Liver (tissue), 9 donors: ENCODE measurements around the gene PRRG2. TPM values are rescaled to one million over a fixed set of nuclear protein-coding genes. Genes with fewer than 3 reads are reported as not detected.

Experiments
- DNase-seq: peaks from one replicate; pipeline ENCODE4 v3.0.0-alpha.2; 2017; ENCODE audit warnings: low spot score
- H3K27ac ChIP-seq, 2 donors: one replicate each; pipeline ENCODE4 v1.7.0; 2013; ENCODE audit warnings: inconsistent platforms in 2 of 2, low read length in 2 of 2, control low read depth in 1 of 2, low read depth in 1 of 2, mild to moderate bottlenecking in 1 of 2
- H3K27me3 ChIP-seq, 4 donors: one replicate each; pipeline versions ENCODE4 v1.6.1 to v1.7.0; 2013; ENCODE audit warnings: low read length in 3 of 4, inconsistent platforms in 1 of 4, mild to moderate bottlenecking in 1 of 4, moderate library complexity in 1 of 4; ENCODE audit not compliant: control insufficient read depth in 4 of 4, insufficient read depth in 4 of 4
- H3K36me3 ChIP-seq, 4 donors: one replicate each; pipeline versions ENCODE4 v1.6.1 to v1.7.0; 2013; ENCODE audit warnings: low read length in 3 of 4, mild to moderate bottlenecking in 3 of 4, low read depth in 1 of 4, moderate library complexity in 1 of 4; ENCODE audit not compliant: control insufficient read depth in 4 of 4, insufficient read depth in 3 of 4
- H3K4me1 ChIP-seq, 4 donors: one replicate each; pipeline versions ENCODE4 v1.6.1 to v1.7.0; 2013; ENCODE audit warnings: low read length in 3 of 4, mild to moderate bottlenecking in 3 of 4, moderate library complexity in 1 of 4; ENCODE audit not compliant: control insufficient read depth in 4 of 4, insufficient read depth in 4 of 4
- H3K4me3 ChIP-seq, 3 donors: one replicate each; pipeline versions ENCODE4 v1.6.1 to v1.7.0; 2013; ENCODE audit warnings: low read length in 3 of 3, control low read depth in 1 of 3, low read depth in 1 of 3, mild to moderate bottlenecking in 1 of 3
- H3K9ac ChIP-seq, 2 donors: one replicate each; pipeline ENCODE4 v1.7.0; 2013; ENCODE audit warnings: low read length in 2 of 2, mild to moderate bottlenecking in 2 of 2, moderate library complexity in 2 of 2, control low read depth in 1 of 2, low read depth in 1 of 2
- H3K9me3 ChIP-seq, 4 donors: one replicate each; pipeline versions ENCODE4 v1.6.1 to v1.7.0; 2013; ENCODE audit warnings: low read length in 3 of 4; ENCODE audit not compliant: control insufficient read depth in 4 of 4
- ATF3 ChIP-seq: IDR thresholded peaks from 2 replicates; pipeline ENCODE4 v1.6.1; 2016; ENCODE audit warnings: antibody characterized with exemption
- CTCF ChIP-seq: fragments of 150-350 bp; IDR thresholded peaks from 2 replicates; pipeline ENCODE4 v1.5.1; 2017; ENCODE audit warnings: improper control_type of control experiment, low read depth, low read length; ENCODE audit not compliant: missing input control
- EGR1 ChIP-seq, 2 donors: IDR thresholded peaks; 2 replicates each; pipeline ENCODE4 v1.6.1; 2016 to 2018; ENCODE audit warnings: antibody characterized with exemption in 2 of 2, low read depth in 2 of 2
- FOXA1 ChIP-seq: IDR thresholded peaks from 2 replicates; pipeline ENCODE4 v1.6.1; 2016; ENCODE audit warnings: antibody characterized with exemption
- GABPA ChIP-seq, 2 donors: IDR thresholded peaks in 1 of 2; conservative IDR thresholded peaks in 1 of 2; 2 replicates each; pipeline ENCODE4 v1.6.1; 2016; ENCODE audit warnings: antibody characterized with exemption in 2 of 2, mild to moderate bottlenecking in 1 of 2, moderate library complexity in 1 of 2
- HNF4A ChIP-seq, 2 donors: conservative IDR thresholded peaks; 2 replicates each; pipeline ENCODE4 v1.6.1; 2016; ENCODE audit warnings: antibody characterized with exemption in 2 of 2, mild to moderate bottlenecking in 2 of 2
- HNF4G ChIP-seq: IDR thresholded peaks from 2 replicates; pipeline ENCODE4 v1.6.1; 2016; ENCODE audit warnings: antibody characterized with exemption
- JUND ChIP-seq, 2 donors: IDR thresholded peaks; 2 replicates each; pipeline ENCODE4 v1.6.1; 2016; ENCODE audit warnings: antibody characterized with exemption in 2 of 2
- MAX ChIP-seq: IDR thresholded peaks from 2 replicates; pipeline ENCODE4 v1.6.1; 2016; ENCODE audit warnings: antibody characterized with exemption
- REST ChIP-seq: IDR thresholded peaks from 2 replicates; pipeline ENCODE4 v1.6.1; 2016; ENCODE audit warnings: antibody characterized with exemption, mild to moderate bottlenecking
- RXRA ChIP-seq, 2 donors: IDR thresholded peaks; 2 replicates each; pipeline ENCODE4 v1.6.1; 2017 to 2018; ENCODE audit warnings: antibody characterized with exemption in 2 of 2, mild to moderate bottlenecking in 1 of 2
- SP1 ChIP-seq: IDR thresholded peaks from 2 replicates; pipeline ENCODE4 v1.6.1; 2018; ENCODE audit warnings: antibody characterized with exemption, mild to moderate bottlenecking
- TAF1 ChIP-seq: conservative IDR thresholded peaks from 2 replicates; pipeline ENCODE4 v1.6.1; 2016; ENCODE audit warnings: antibody characterized with exemption, mild to moderate bottlenecking
- YY1 ChIP-seq: IDR thresholded peaks from 2 replicates; pipeline ENCODE4 v1.6.1; 2016; ENCODE audit warnings: antibody characterized with exemption, mild to moderate bottlenecking
- ZBTB33 ChIP-seq: IDR thresholded peaks from 2 replicates; pipeline ENCODE4 v1.6.1; 2016; ENCODE audit warnings: antibody characterized with exemption
- WGBS: extraction: QIAGEN DNeasy Blood & Tissue Kit; methylation state at CpG from one replicate; pipeline ENCODE4 v1.1.7; 2013; 5-methylcytosine and 5-hydroxymethylcytosine counted together
- polyA plus RNA-seq, 2 donors: library from polyadenylated mRNA; stranded (reverse) in 1 of 2; unstranded in 1 of 2; fragments of 200-250 nt in 1 of 2; fragments of >200 nt in 1 of 2; fragmentation: Nextera tagmentation in 1 of 2; extraction: Ambion mirVana in 1 of 2; gene quantifications; one replicate each; pipeline versions ENCODE4 v1.2.1 to v1.2.3, GENCODE V29; 2013 to 2015
- total RNA-seq, 2 donors: library from RNA; depleted of rRNA; stranded (reverse); fragments of >200 nt; gene quantifications; one replicate each; pipeline ENCODE4 v1.2.3, GENCODE V29; 2014
- donor health status: healthy.
- donor health status: healthy.
- donor health status: healthy.
- donor health status: healthy.
- donor health status: healthy.

Gene PRRG2
- total and polyA plus RNA-seq, 4 donors = 1.1 to 2.8 (median 2.1) TPM

- WGBS = 93% methylated on average over 6 of the region's 6 CpGs
- Histone ChIP-seq H3K9ac (no peak overlapping the region), H3K36me3 (peaks cover 18 to 34% (median 20%) of the 10 kb centered on the region in 4 donors), H3K9me3 (no peaks in the 10 kb centered on the region), H3K27me3 (no peaks in the 10 kb centered on the region), H3K27ac (no peak overlapping the region), H3K4me3 (no peak overlapping the region), H3K4me1 (no peaks in the 10 kb centered on the region)
- TF ChIP-seq MAX = no peak
- no peak for TF ChIP-seq JUND (IDR thresholded peaks at IDR 0.05)
- TF ChIP-seq FOXA1 = no peak
- TF ChIP-seq TAF1 = no peak
- no peak for TF ChIP-seq REST
- TF ChIP-seq RXRA (IDR thresholded peaks at IDR 0.05) = no peak
- TF ChIP-seq ATF3 = no peak
- no peak for TF ChIP-seq YY1
- no peak for TF ChIP-seq CTCF
- no peak for TF ChIP-seq ZBTB33
- no peak for TF ChIP-seq HNF4G
- TF ChIP-seq SP1 = no peak
- no peak for TF ChIP-seq GABPA (IDR thresholded peaks at IDR 0.05 in 1 of 2, conservative IDR thresholded peaks at IDR 0.05 in 1 of 2)
- no peak for TF ChIP-seq EGR1 (IDR thresholded peaks at IDR 0.05; ENCODE audit: low read depth in 2 of 2)
- no peak for TF ChIP-seq HNF4A (conservative IDR thresholded peaks at IDR 0.05)
- DNase-seq = no peak
These were observed 39.2 kb upstream of the PRRG2 start for GRCh38 chr19:49541914-49542313.

- no peak overlapping the region for H3K4me3 ChIP-seq
- no peak for TF ChIP-seq CTCF
- TF ChIP-seq FOXA1 = no peak
- TF ChIP-seq TAF1 = no peak
- TF ChIP-seq YY1 = no peak
- no peak for TF ChIP-seq MAX
- TF ChIP-seq EGR1 (IDR thresholded peaks at IDR 0.05; ENCODE audit: low read depth in 2 of 2) = no peak
- H3K36me3 ChIP-seq = peaks cover 16 to 30% (median 18%) of the 10 kb centered on the region in 4 donors
- no peak overlapping the region for H3K9ac ChIP-seq
- no peaks in the 10 kb centered on the region for H3K4me1 ChIP-seq
- no peaks in the 10 kb centered on the region for H3K27me3 ChIP-seq
- WGBS = 89% methylated on average over 16 of the region's 16 CpGs
- H3K27ac ChIP-seq = no peak overlapping the region
- DNase-seq = no peak
- no peaks in the 10 kb centered on the region for H3K9me3 ChIP-seq
These were observed 38.7 kb upstream of the PRRG2 start for GRCh38 chr19:49542446-49542845.
